ENCODE results near the gene MRPL2.

GRCh38 chr6:43020052-43020705 lies 39.1 kb downstream of the MRPL2 start:
- TF ChIP-seq GATA2 (IDR thresholded peaks at IDR 0.05; ENCODE audit: low read depth, low read length) (no peak), GATA3 (IDR thresholded peaks at IDR 0.05; ENCODE audit: low read depth, low read length) (no peak)
